ENCODE measurements around the gene NQO2. TPM values are rescaled to one million over a fixed set of nuclear protein-coding genes. Genes with fewer than 3 reads are reported as not detected.
"Not testable (repeated sequence)": the region's sequence is repeated elsewhere in the genome, so short reads cannot be mapped to it uniquely, and the experiment has no call there.

Gene NQO2
- total RNA-seq, 2 donors from 2014 or later: 50.8 to 199 TPM

- no peak overlapping the region for H3K4me3 ChIP-seq (ENCODE audit: low read length)
These were observed 1.6 kb downstream of the NQO2 start for GRCh38 chr6:3001146-3001772.

GRCh38 chr6:3001773-3002293, 2.1 kb downstream of the NQO2 start:
- no peak overlapping the region for H3K27ac ChIP-seq (ENCODE audit: low read depth, low read length)
- H3K36me3 ChIP-seq (ENCODE audit: control insufficient read depth, insufficient read depth, low read length): peaks cover 10% of the 10 kb centered on the region
- no peak overlapping the region for H3K9ac ChIP-seq (ENCODE audit: extremely low read depth, low read length, poor library complexity, severe bottlenecking)
- peaks cover 8% of the 10 kb centered on the region for H3K27me3 ChIP-seq (ENCODE audit: control insufficient read depth, insufficient read depth, low read length, poor library complexity, severe bottlenecking)
- Mint-ChIP-seq H3K36me3 (ENCODE audit: low read depth) (peaks cover 37% of the 10 kb centered on the region), H3K4me3 (no peak overlapping the region), H3K4me1 (peaks cover 11% of the 10 kb centered on the region), H3K27me3 (ENCODE audit: insufficient read depth) (peaks cover 7% of the 10 kb centered on the region), H3K27ac (peak overlapping the region; percentile 74), H3K9me3 (no peaks in the 10 kb centered on the region)
- TF ChIP-seq CTCF (conservative IDR thresholded peaks at IDR 0.05): peak; percentile 75
- H3K4me3 ChIP-seq (ENCODE audit: low read length): no peak overlapping the region
- H3K9me3 ChIP-seq (ENCODE audit: control insufficient read depth, low read length): no peaks in the 10 kb centered on the region
- DNase-seq: peak; percentile 65
- no peaks in the 10 kb centered on the region for H3K4me1 ChIP-seq (ENCODE audit: control insufficient read depth, insufficient read depth, low read length)
- WGBS, 2 experiments (ENCODE audit: insufficient coverage in 1 of 2, insufficient read length in 1 of 2): 56% methylated on average over 2 of the region's 2 CpGs; no CpG with 5 or more reads in 1 of the 2 experiments

More at GRCh38 chr6:3001146-3001772, 1.6 kb downstream of the NQO2 start:
- Histone ChIP-seq H3K27me3 (ENCODE audit: control insufficient read depth, insufficient read depth, low read length, poor library complexity, severe bottlenecking) (peaks cover 8% of the 10 kb centered on the region), H3K9ac (ENCODE audit: extremely low read depth, low read length, poor library complexity, severe bottlenecking) (no peak overlapping the region), H3K9me3 (ENCODE audit: control insufficient read depth, low read length) (no peaks in the 10 kb centered on the region), H3K27ac (ENCODE audit: low read depth, low read length) (no peak overlapping the region), H3K4me1 (ENCODE audit: control insufficient read depth, insufficient read depth, low read length) (no peaks in the 10 kb centered on the region), H3K36me3 (ENCODE audit: control insufficient read depth, insufficient read depth, low read length) (peaks cover 8% of the 10 kb centered on the region)
- peaks cover 11% of the 10 kb centered on the region for H3K4me1 Mint-ChIP-seq
- H3K4me3 Mint-ChIP-seq: peak overlapping the region; percentile 79
- H3K27ac Mint-ChIP-seq: no peak overlapping the region
- peaks cover 7% of the 10 kb centered on the region for H3K27me3 Mint-ChIP-seq (ENCODE audit: insufficient read depth)
- no peak for DNase-seq
- H3K36me3 Mint-ChIP-seq (ENCODE audit: low read depth): peaks cover 31% of the 10 kb centered on the region
- H3K9me3 Mint-ChIP-seq: no peaks in the 10 kb centered on the region
- WGBS, 2 experiments (ENCODE audit: insufficient coverage in 1 of 2, insufficient read length in 1 of 2): 86 to 92% methylated on average over 5 to 10 of the region's 11 CpGs
- no peak for TF ChIP-seq CTCF (conservative IDR thresholded peaks at IDR 0.05)

DNA sequence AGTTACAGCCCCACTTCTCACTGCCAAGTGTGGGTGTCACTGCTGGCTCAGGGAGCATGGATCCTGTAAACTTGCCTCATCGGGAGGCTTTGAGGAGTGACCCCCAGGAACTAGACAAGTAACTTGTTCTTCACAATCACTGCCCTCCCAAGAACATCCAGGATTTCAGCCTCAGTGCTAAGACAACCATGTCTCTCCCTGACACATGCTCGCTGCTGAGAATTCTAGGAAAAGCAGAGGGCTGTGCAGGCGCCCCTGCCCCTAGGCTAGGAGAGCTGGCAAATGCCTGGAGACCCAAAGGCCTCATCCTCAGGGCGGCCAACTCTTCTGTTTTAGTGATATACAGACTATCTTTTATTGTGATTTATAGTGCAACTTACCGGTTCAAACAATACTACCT, 3.5 kb downstream of the NQO2 start:
- not testable (repeated sequence) for H3K27ac Mint-ChIP-seq; H3K27me3 ChIP-seq (ENCODE audit: control insufficient read depth, insufficient read depth, low read length, poor library complexity, severe bottlenecking); H3K9me3 ChIP-seq (ENCODE audit: control insufficient read depth, low read length); H3K4me3 Mint-ChIP-seq; H3K9ac ChIP-seq (ENCODE audit: extremely low read depth, low read length, poor library complexity, severe bottlenecking); H3K9me3 Mint-ChIP-seq; H3K4me3 ChIP-seq (ENCODE audit: low read length); H3K4me1 Mint-ChIP-seq; H3K27ac ChIP-seq (ENCODE audit: low read depth, low read length); DNase-seq; H3K27me3 Mint-ChIP-seq (ENCODE audit: insufficient read depth); H3K4me1 ChIP-seq (ENCODE audit: control insufficient read depth, insufficient read depth, low read length)
- peaks cover 24% of the 10 kb centered on the region for H3K36me3 ChIP-seq (ENCODE audit: control insufficient read depth, insufficient read depth, low read length)
- H3K36me3 Mint-ChIP-seq (ENCODE audit: low read depth): peaks cover 51% of the 10 kb centered on the region
- WGBS, 2 experiments (ENCODE audit: insufficient coverage in 1 of 2, insufficient read length in 1 of 2): 100% methylated on average over 2 of the region's 5 CpGs; no CpG with 5 or more reads in 1 of the 2 experiments

Measured in endodermal cell (in vitro differentiated cells).